ENCODE measurements around the gene SP140.
"Not testable (repeated sequence)": the region's sequence is repeated elsewhere in the genome, so short reads cannot be mapped to it uniquely, and the experiment has no call there.

SP140 gene

GRCh38 chr2:230327418-230328154, 102.0 kb downstream of the SP140 start:
- no peak for DNase-seq

GRCh38 chr2:230328155-230328458, 102.6 kb downstream of the SP140 start:
- DNase-seq = no peak

- no peak for DNase-seq
These were observed 104.5 kb downstream of the SP140 start for GRCh38 chr2:230329946-230330605.

- no peak for DNase-seq
These were observed 105.2 kb downstream of the SP140 start for GRCh38 chr2:230330725-230331124.

- DNase-seq = no peak
These were observed 109.9 kb downstream of the SP140 start for GRCh38 chr2:230335461-230335863.

GRCh38 chr2:230335864-230336506, 110.4 kb downstream of the SP140 start:
- DNase-seq = no peak

GRCh38 chr2:230341936-230342528, 116.5 kb downstream of the SP140 start:
- DNase-seq = not testable (repeated sequence)

- DNase-seq = not testable (repeated sequence)
These were observed 117.6 kb downstream of the SP140 start for GRCh38 chr2:230343041-230343624.

GRCh38 chr2:230343747-230344146, 118.2 kb downstream of the SP140 start:
- no peak for DNase-seq

- DNase-seq = no peak
These were observed 120.9 kb downstream of the SP140 start for GRCh38 chr2:230346465-230346864.

GRCh38 chr2:230346921-230347533, 121.5 kb downstream of the SP140 start:
- no peak for DNase-seq

- no peak for DNase-seq
These were observed 122.2 kb downstream of the SP140 start for GRCh38 chr2:230347659-230348305.

- no peak for DNase-seq
These were observed 123.3 kb downstream of the SP140 start for GRCh38 chr2:230348787-230349186.

GRCh38 chr2:230356084-230356483, 130.5 kb downstream of the SP140 start:
- no peak for DNase-seq

- DNase-seq = no peak
These were observed 132.8 kb downstream of the SP140 start for GRCh38 chr2:230358305-230358704.

GRCh38 chr2:230360028-230360427, 134.5 kb downstream of the SP140 start:
- no peak for DNase-seq

GRCh38 chr2:230362030-230362691, 136.6 kb downstream of the SP140 start:
- no peak for DNase-seq
